ENCODE data around the gene APC. TPM values are rescaled to one million over a fixed set of nuclear protein-coding genes. Genes with fewer than 3 reads are reported as not detected.

The APC gene
- total and polyA plus RNA-seq, 12 donors = 2.5 to 78.8 (median 37.1) TPM

DNA sequence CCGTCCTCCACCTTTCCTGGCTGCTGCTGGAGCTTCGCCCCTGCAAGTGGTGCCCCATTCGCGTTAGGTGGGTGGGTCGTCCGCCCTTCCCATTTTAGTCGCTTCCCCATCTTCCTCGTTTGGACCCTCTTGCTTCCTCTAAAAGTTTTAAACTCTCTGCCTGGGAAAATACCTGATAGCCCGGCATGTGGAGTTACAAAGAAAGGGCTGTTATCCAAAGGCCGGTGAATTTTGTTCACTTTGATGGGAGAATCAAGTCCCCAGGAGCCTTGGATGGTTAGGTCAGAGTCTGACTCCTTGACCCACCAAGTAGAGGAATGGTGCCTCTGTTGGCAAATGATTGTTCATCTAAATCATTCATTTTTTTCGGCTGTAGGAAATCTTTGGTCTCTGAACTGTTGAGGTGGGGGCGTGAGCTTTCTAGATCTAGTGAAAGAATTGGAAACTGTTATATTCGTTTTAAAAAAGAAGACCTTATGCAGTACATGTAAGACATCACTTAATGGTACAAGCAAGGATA is 29.5 kb upstream of the APC start:
- Histone ChIP-seq H3K4me3 (peak overlapping the region; percentile 45 to 96 (median 88)), H3K36me3 (replicated peaks in 1 of 2) (no peaks in the 10 kb centered on the region), H3K27ac (peak overlapping the region in 3 of 5 donors; percentile 80 to 98 (median 94)), H3K4me1 (replicated peaks in 1 of 2) (peaks cover 16 to 38% of the 10 kb centered on the region in 2 donors), H3K9me3 (replicated peaks in 1 of 3) (no peaks in the 10 kb centered on the region), H3K27me3 (no peaks in the 10 kb centered on the region)
- no peak for DNase-seq
- WGBS, 4 donors = 1 to 3% (median 2%) methylated on average over 12 to 13 of the region's 13 CpGs
- intact Hi-C loops (cut with DNase I) = no loop called here
- TF ChIP-seq POLR2A (IDR thresholded peaks at IDR 0.05) (no peak), CTCF (IDR thresholded peaks at IDR 0.05) (no peak)

DNA sequence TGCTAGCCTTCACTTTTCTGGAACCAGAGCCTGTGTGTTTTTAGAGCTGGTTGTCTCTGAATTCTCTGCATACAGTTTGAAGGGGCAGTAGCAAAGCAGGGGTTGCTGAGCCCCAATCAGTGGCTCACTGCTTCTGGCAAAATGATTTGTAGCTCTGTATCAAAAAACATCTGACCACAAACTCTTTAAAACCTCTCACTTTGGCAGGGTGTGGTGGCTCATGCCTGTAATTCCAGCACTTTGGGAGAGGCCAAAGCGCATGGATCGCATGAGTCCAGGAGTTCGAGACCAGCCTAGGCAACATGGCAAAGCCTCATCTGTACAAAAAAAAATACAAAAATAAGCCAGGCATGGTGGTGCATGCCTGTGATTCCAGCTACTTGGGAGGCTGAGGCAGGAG is 28.3 kb upstream of the APC start:
- TF ChIP-seq POLR2A (IDR thresholded peaks at IDR 0.05) (no peak), CTCF (IDR thresholded peaks at IDR 0.05) (no peak)
- Histone ChIP-seq H3K27me3 (no peaks in the 10 kb centered on the region), H3K4me1 (replicated peaks in 1 of 2) (peaks cover 16 to 42% of the 10 kb centered on the region in 2 donors), H3K27ac (no peak overlapping the region), H3K36me3 (replicated peaks in 1 of 2) (no peaks in the 10 kb centered on the region), H3K9me3 (replicated peaks in 1 of 3) (no peaks in the 10 kb centered on the region), H3K4me3 (peak overlapping the region in 1 of 4 donors; percentile 96)
- intact Hi-C loops (cut with DNase I) = no loop called here
- no peak for DNase-seq
- WGBS, 4 donors = 94 to 99% (median 98%) methylated on average over 3 of the region's 3 CpGs

DNA sequence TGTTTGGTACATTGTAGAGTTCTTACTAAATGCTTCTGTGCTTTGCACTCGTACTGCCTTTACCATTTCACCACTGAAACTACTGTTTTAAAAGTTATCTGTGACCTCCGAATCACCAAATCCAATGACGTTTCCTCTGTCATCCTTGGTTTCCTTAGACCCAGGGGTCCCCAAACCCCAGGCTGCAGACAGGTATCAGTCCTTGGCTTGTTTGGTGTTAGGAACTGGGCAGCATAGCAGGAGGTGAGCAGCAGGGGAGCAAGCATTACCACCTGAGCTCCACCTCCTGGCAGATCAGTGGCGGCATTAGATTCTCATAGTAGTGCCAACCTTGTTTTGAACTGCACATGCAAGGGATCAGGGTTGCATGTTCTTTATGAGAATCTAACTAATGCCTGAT is 26.8 kb upstream of the APC start:
- H3K9me3 ChIP-seq (replicated peaks in 1 of 3) = no peaks in the 10 kb centered on the region
- no peak for DNase-seq
- 92 to 97% (median 93%) methylated on average over 4 of the region's 4 CpGs for WGBS, 4 donors
- no peaks in the 10 kb centered on the region for H3K36me3 ChIP-seq (replicated peaks in 1 of 2)
- H3K4me3 ChIP-seq = no peak overlapping the region
- no peak overlapping the region for H3K27ac ChIP-seq
- peaks cover 16 to 39% of the 10 kb centered on the region in 2 donors for H3K4me1 ChIP-seq (replicated peaks in 1 of 2)
- intact Hi-C loops (cut with DNase I) = no loop called here
- TF ChIP-seq CTCF (IDR thresholded peaks at IDR 0.05) (no peak), POLR2A (IDR thresholded peaks at IDR 0.05) (no peak)
- H3K27me3 ChIP-seq = no peaks in the 10 kb centered on the region

- Histone ChIP-seq H3K27me3 (no peaks in the 10 kb centered on the region), H3K4me3 (no peak overlapping the region), H3K4me1 (replicated peaks in 1 of 2) (peaks cover 16 to 39% of the 10 kb centered on the region in 2 donors), H3K27ac (no peak overlapping the region), H3K36me3 (replicated peaks in 1 of 2) (no peaks in the 10 kb centered on the region), H3K9me3 (replicated peaks in 1 of 3) (no peaks in the 10 kb centered on the region)
- WGBS, 4 donors = 77 to 89% (median 86%) methylated on average over 3 of the region's 3 CpGs
- DNase-seq = no peak
- TF ChIP-seq POLR2A (IDR thresholded peaks at IDR 0.05) (no peak), CTCF (IDR thresholded peaks at IDR 0.05) (no peak)
- intact Hi-C loops (cut with DNase I) = no loop called here
Measured at GRCh38 chr5:112711436-112711835, 26.2 kb upstream of the APC start.
